Dedifferentiated amniotic fluid mesenchymal stem cell (primary cell): ENCODE results near the gene F2RL2.

Experiments used
- DNase-seq: peaks from one replicate; pipeline ENCODE4 v3.0.0-alpha.2; 2016; ENCODE audit errors: extremely low spot score

Gene F2RL2

GRCh38 chr5:76583163-76584047, 39.8 kb downstream of the F2RL2 start:
- no peak for DNase-seq

- no peak for DNase-seq
Measured at GRCh38 chr5:76582230-76583162, 40.7 kb downstream of the F2RL2 start.

- DNase-seq: no peak
Measured at GRCh38 chr5:76580981-76581380, 42.2 kb downstream of the F2RL2 start.

- no peak for DNase-seq
Measured at GRCh38 chr5:76579166-76579937, 43.9 kb downstream of the F2RL2 start.

GRCh38 chr5:76576996-76577395, 46.2 kb downstream of the F2RL2 start:
- DNase-seq: no peak

GRCh38 chr5:76576450-76576849, 46.8 kb downstream of the F2RL2 start:
- DNase-seq: no peak

GRCh38 chr5:76571559-76571958, 51.6 kb downstream of the F2RL2 start:
- no peak for DNase-seq

GRCh38 chr5:76570153-76570552, 53.0 kb downstream of the F2RL2 start:
- no peak for DNase-seq
